MM.1S (cell line): ENCODE results near the gene MC1R.
"Not testable (repeated sequence)": the region's sequence is repeated elsewhere in the genome, so short reads cannot be mapped to it uniquely, and the experiment has no call there.

ENCODE experiments used
- DNase-seq: peaks from one replicate; pipeline ENCODE4 v3.0.0-alpha.2; 2015
- H2AFZ ChIP-seq: fragments of 300-600 bp; sonication (generic); 2 replicates; pipeline ENCODE4 v1.6.0; 2016; ENCODE audit warnings: antibody characterized with exemption, low read length
- H3F3A ChIP-seq: fragments of 300-600 bp; sonication (generic); 2 replicates; pipeline ENCODE4 v1.6.1; 2016; ENCODE audit warnings: mild to moderate bottlenecking, antibody characterized with exemption, low read length, moderate library complexity, mixed read lengths; ENCODE audit not compliant: insufficient read depth
- H3K27ac ChIP-seq: fragments of 300-600 bp; sonication (generic); 2 replicates; pipeline ENCODE4 v1.5.1; 2016; ENCODE audit warnings: mild to moderate bottlenecking, low read length
- H3K27me3 ChIP-seq: fragments of 300-600 bp; sonication (generic); replicated peaks from 2 replicates; pipeline ENCODE4 v1.6.0; 2016; ENCODE audit warnings: low read length; ENCODE audit not compliant: insufficient read depth
- H3K36me3 ChIP-seq: fragments of 300-600 bp; sonication (generic); replicated peaks from 2 replicates; pipeline ENCODE4 v1.6.1; 2016; ENCODE audit warnings: mild to moderate bottlenecking, low read length, mixed read lengths; ENCODE audit not compliant: insufficient read depth
- H3K4me1 ChIP-seq: fragments of 300-600 bp; sonication (generic); 2 replicates; pipeline ENCODE4 v1.6.1; 2016; ENCODE audit warnings: low read length, mixed read lengths
- H3K4me2 ChIP-seq: fragments of 300-600 bp; sonication (generic); 2 replicates; pipeline ENCODE4 v1.6.0; 2016; ENCODE audit warnings: low read depth, low read length
- H3K4me3 ChIP-seq: fragments of 300-600 bp; sonication (generic); 2 replicates; pipeline ENCODE4 v1.5.1; 2016; ENCODE audit warnings: low read length, mixed read lengths
- H3K79me2 ChIP-seq: fragments of 300-600 bp; sonication (generic); 2 replicates; pipeline ENCODE4 v1.6.1; 2016; ENCODE audit warnings: mixed run types, low read length, mixed read lengths
- H3K9ac ChIP-seq: fragments of 300-600 bp; sonication (generic); 2 replicates; pipeline ENCODE4 v1.6.1; 2016; ENCODE audit warnings: low read length, mixed read lengths
- H3K9me2 ChIP-seq: fragments of 300-600 bp; sonication (generic); replicated peaks from 2 replicates; pipeline ENCODE4 v1.6.1; 2016; ENCODE audit warnings: mild to moderate bottlenecking, low read length, mixed read lengths; ENCODE audit not compliant: insufficient read depth
- H3K9me3 ChIP-seq: fragments of 300-600 bp; sonication (generic); replicated peaks from 2 replicates; pipeline ENCODE4 v1.6.1; 2016; ENCODE audit warnings: mild to moderate bottlenecking, low read length, mixed read lengths; ENCODE audit not compliant: insufficient read depth
- H4K20me1 ChIP-seq: fragments of 300-600 bp; sonication (generic); 2 replicates; pipeline ENCODE4 v1.6.1; 2016; ENCODE audit warnings: mild to moderate bottlenecking, low read length, moderate library complexity, mixed read lengths; ENCODE audit not compliant: insufficient read depth
- EZH2 ChIP-seq: fragments of 300-600 bp; sonication (generic); optimal IDR thresholded peaks from 2 replicates; pipeline ENCODE3; 2017; ENCODE audit warnings: low read depth, mild to moderate bottlenecking, antibody characterized with exemption, low read length, mixed read lengths
- EZH2phosphoT487 ChIP-seq: fragments of 300-600 bp; sonication (generic); IDR thresholded peaks from 2 replicates; pipeline ENCODE4 v1.6.1; 2018; ENCODE audit warnings: antibody characterized with exemption, low read length
- TF ChIP-seq, protein P1 (sequence below): fragments of 300-600 bp; sonication (generic); IDR thresholded peaks from 2 replicates; pipeline ENCODE4 v1.5.1; 2016; ENCODE audit warnings: antibody characterized with exemption, low read length, mixed read lengths

MC1R gene

DNA sequence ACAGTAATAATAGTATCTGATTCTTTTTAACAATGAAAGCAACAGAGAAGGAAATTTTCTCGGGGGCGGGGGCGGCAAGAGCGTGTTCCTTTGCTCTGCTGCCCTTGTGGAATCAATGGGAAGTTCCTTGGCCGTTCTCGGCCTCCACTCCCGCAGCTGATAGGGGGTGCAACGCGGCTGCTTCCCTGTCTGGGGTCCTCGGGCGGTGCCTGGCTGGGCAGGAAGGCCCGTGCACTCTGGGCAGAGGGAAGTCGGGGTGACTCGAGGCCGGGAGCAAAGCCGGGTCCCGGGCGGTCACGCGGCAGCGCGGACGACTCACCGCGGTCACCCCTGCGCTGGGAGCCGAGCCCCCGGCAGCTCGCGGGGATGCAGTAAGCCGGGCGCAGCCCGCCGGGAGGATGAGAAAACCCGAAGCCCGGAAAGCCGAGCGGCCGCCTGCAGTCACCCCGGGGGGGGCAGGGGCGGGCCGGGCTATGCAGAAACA is 7.0 kb downstream of the MC1R start:
- H3K9me2 ChIP-seq, result no peaks in the 10 kb centered on the region
- H3K9ac ChIP-seq, result no peak overlapping the region
- H3K4me2 ChIP-seq, result peak overlapping the region; percentile 68; the same call in 1 of the 2 replicates
- H3K36me3 ChIP-seq, result no peaks in the 10 kb centered on the region
- H3K79me2 ChIP-seq, result no peaks in the 10 kb centered on the region
- H2AFZ ChIP-seq, result no peak overlapping the region
- no peaks in the 10 kb centered on the region for H3K9me3 ChIP-seq
- peak overlapping the region; percentile 42; the same call in 1 of the 2 replicates for H3K4me3 ChIP-seq
- no peaks in the 10 kb centered on the region for H4K20me1 ChIP-seq
- H3K4me1 ChIP-seq, result no peaks in the 10 kb centered on the region
- H3K27ac ChIP-seq, result no peak overlapping the region
- no peaks in the 10 kb centered on the region for H3F3A ChIP-seq
- TF ChIP-seq, protein P1, sequence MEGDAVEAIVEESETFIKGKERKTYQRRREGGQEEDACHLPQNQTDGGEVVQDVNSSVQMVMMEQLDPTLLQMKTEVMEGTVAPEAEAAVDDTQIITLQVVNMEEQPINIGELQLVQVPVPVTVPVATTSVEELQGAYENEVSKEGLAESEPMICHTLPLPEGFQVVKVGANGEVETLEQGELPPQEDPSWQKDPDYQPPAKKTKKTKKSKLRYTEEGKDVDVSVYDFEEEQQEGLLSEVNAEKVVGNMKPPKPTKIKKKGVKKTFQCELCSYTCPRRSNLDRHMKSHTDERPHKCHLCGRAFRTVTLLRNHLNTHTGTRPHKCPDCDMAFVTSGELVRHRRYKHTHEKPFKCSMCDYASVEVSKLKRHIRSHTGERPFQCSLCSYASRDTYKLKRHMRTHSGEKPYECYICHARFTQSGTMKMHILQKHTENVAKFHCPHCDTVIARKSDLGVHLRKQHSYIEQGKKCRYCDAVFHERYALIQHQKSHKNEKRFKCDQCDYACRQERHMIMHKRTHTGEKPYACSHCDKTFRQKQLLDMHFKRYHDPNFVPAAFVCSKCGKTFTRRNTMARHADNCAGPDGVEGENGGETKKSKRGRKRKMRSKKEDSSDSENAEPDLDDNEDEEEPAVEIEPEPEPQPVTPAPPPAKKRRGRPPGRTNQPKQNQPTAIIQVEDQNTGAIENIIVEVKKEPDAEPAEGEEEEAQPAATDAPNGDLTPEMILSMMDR, result no peak
- TF ChIP-seq EZH2phosphoT487, result no peak
- TF ChIP-seq EZH2, result no peak
- peaks cover 29% of the 10 kb centered on the region for H3K27me3 ChIP-seq
- DNase-seq, result no peak

DNA sequence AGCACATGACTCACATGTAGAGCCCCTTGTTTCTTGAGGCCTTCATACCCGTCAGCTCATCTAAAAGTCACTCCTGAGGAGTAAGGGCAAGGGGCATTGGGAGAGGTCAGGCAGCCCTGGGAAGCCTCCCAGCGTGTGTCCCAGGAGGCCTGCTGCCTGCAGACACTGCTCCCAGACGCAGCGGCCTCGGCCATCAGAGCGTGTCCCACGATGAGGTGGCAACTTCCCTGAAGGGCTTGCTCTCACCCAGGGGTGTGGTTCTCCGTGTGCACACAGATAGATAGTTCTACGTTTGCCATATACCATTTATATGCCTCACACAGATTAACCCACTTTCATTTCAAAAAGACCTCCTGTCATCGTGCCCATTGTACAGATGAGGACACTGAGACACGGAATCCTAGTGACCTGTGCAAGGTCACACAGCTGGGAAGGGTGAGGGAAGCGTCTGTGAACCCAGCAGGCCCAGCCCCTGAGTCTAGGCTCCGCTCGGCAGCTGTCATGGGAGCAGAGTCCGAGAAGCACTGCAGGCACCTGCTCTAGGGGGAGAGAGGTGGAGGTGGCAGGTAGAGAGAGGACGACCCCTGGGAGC is 12.7 kb downstream of the MC1R start:
- Histone ChIP-seq H3K4me2 (no peak overlapping the region), H4K20me1 (no peaks in the 10 kb centered on the region), H2AFZ (no peak overlapping the region), H3F3A (no peaks in the 10 kb centered on the region), H3K4me3 (no peak overlapping the region), H3K36me3 (no peaks in the 10 kb centered on the region), H3K79me2 (no peaks in the 10 kb centered on the region), H3K4me1 (no peaks in the 10 kb centered on the region), H3K9me3 (no peaks in the 10 kb centered on the region), H3K9ac (no peak overlapping the region), H3K9me2 (no peaks in the 10 kb centered on the region), H3K27ac (no peak overlapping the region), H3K27me3 (peaks cover 20% of the 10 kb centered on the region)
- TF ChIP-seq EZH2phosphoT487 (no peak), EZH2 (no peak)
- TF ChIP-seq, protein P1, result no peak
- DNase-seq, result no peak

DNA sequence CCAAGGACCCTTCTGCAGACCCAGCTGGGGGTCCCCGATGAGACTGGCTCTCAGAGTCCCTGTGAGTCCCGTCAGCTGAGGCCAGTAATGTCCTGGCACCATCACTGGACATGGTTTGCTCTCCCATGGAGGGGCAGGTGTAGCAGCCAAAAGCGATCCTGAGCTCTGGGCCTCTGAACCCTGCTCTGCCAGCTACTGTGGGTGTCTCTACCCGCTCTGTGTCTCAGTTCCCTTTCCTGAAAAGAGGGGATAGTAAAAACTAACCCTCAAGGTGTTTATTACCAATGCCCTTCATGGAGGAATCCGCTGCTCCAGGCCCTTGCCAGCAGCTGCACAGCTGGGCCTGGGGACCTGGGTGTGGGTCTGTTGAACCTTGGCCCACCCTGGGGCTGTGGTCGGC is 13.3 kb downstream of the MC1R start:
- TF ChIP-seq, protein P1, result no peak
- TF ChIP-seq EZH2phosphoT487 (no peak), EZH2 (no peak)
- H2AFZ ChIP-seq, result no peak overlapping the region
- H3F3A ChIP-seq, result no peaks in the 10 kb centered on the region
- no peaks in the 10 kb centered on the region for H3K36me3 ChIP-seq
- no peak overlapping the region for H3K4me3 ChIP-seq
- no peaks in the 10 kb centered on the region for H3K4me1 ChIP-seq
- no peak overlapping the region for H3K27ac ChIP-seq
- peaks cover 22% of the 10 kb centered on the region for H3K27me3 ChIP-seq
- no peaks in the 10 kb centered on the region for H4K20me1 ChIP-seq
- H3K9me2 ChIP-seq, result no peaks in the 10 kb centered on the region
- H3K4me2 ChIP-seq, result no peak overlapping the region
- no peak overlapping the region for H3K9ac ChIP-seq
- no peaks in the 10 kb centered on the region for H3K79me2 ChIP-seq
- no peak for DNase-seq
- no peaks in the 10 kb centered on the region for H3K9me3 ChIP-seq

DNA sequence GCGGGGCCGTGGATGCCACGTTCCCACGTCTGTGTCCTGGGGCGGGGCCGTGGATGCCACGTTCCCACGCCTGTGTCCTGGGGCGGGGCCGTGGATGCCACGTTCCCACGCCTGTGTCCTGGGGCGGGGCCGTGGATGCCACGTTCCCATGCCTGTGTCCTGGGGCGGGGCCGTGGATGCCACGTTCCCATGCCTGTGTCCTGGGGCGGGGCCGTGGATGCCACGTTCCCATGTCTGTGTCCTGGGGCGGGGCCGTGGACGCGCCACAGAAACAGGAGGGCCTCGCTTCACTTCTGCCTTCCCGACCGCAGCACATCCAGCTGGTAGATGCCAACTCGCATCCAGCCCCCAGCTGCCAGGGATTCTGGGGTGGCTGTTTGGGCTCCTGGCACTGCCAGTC is 15.4 kb downstream of the MC1R start:
- peaks cover 24% of the 10 kb centered on the region for H3K27me3 ChIP-seq
- H2AFZ ChIP-seq, H4K20me1 ChIP-seq, H3F3A ChIP-seq, H3K4me1 ChIP-seq, H3K36me3 ChIP-seq, H3K9me3 ChIP-seq, H3K9ac ChIP-seq, H3K9me2 ChIP-seq, H3K27ac ChIP-seq, H3K79me2 ChIP-seq, H3K4me3 ChIP-seq, DNase-seq, H3K4me2 ChIP-seq: not testable (repeated sequence)
